SK-N-SH treated with all-trans-retinoic acid at 6 μM for 48 hours (cell line): ENCODE results near the gene PRKD3.

Source experiments
- BACH2 ChIP-seq: fragments of 250-450 bp; sonication (Bioruptor Pico); IDR thresholded peaks from 2 replicates; pipeline ENCODE4 v1.9.0; 2021; ENCODE audit warnings: mild to moderate bottlenecking, borderline replicate concordance
- CSDC2 ChIP-seq: fragments of 250-450 bp; sonication (Bioruptor Pico); IDR thresholded peaks from 2 replicates; pipeline ENCODE4 v1.5.0; 2020; ENCODE audit warnings: mild to moderate bottlenecking, moderate library complexity
- GLIS3 ChIP-seq: fragments of 250-450 bp; sonication (Bioruptor Pico); IDR thresholded peaks from 2 replicates; pipeline ENCODE4 v1.5.0; 2020; ENCODE audit warnings: mild to moderate bottlenecking, moderate library complexity
- ISL1 ChIP-seq: fragments of 250-450 bp; sonication (Bioruptor Pico); IDR thresholded peaks from 2 replicates; pipeline ENCODE4 v2.1.2; 2022; ENCODE audit warnings: mild to moderate bottlenecking, moderate library complexity
- OSR1 ChIP-seq: fragments of 250-450 bp; sonication (Bioruptor Pico); IDR thresholded peaks from 2 replicates; pipeline ENCODE4 v1.8.0; 2022; ENCODE audit warnings: moderate library complexity, mild to moderate bottlenecking, inconsistent platforms
- PATZ1 ChIP-seq: fragments of 250-450 bp; sonication (Bioruptor Pico); IDR thresholded peaks from 2 replicates; pipeline ENCODE4 v1.8.0; 2020; ENCODE audit warnings: mild to moderate bottlenecking, moderate library complexity, borderline replicate concordance
- POU6F1 ChIP-seq: fragments of 250-450 bp; sonication (Bioruptor Pico); IDR thresholded peaks from 2 replicates; pipeline ENCODE4 v1.8.0; 2021; ENCODE audit warnings: low read depth, mild to moderate bottlenecking, moderate library complexity, borderline replicate concordance
- RARB ChIP-seq: fragments of 250-450 bp; sonication (Bioruptor Pico); IDR thresholded peaks from 2 replicates; pipeline ENCODE4 v1.8.0; 2021; ENCODE audit warnings: mild to moderate bottlenecking, moderate library complexity
- SNAI2 ChIP-seq: fragments of 250-450 bp; sonication (Bioruptor Pico); IDR thresholded peaks from 2 replicates; pipeline ENCODE4 v1.5.0; 2020; ENCODE audit warnings: mild to moderate bottlenecking, moderate library complexity
- TOX ChIP-seq: fragments of 250-450 bp; sonication (Bioruptor Pico); IDR thresholded peaks from 2 replicates; pipeline ENCODE4 v1.8.0; 2021; ENCODE audit warnings: mild to moderate bottlenecking, moderate library complexity, borderline replicate concordance
- TSHZ2 ChIP-seq: fragments of 250-450 bp; sonication (Bioruptor Pico); IDR thresholded peaks from 2 replicates; pipeline ENCODE4 v1.5.0; 2020; ENCODE audit warnings: mild to moderate bottlenecking, moderate library complexity
- ZFP3 ChIP-seq: fragments of 250-450 bp; sonication (Bioruptor Pico); IDR thresholded peaks from 2 replicates; pipeline ENCODE4 v1.5.0; 2020; ENCODE audit warnings: mild to moderate bottlenecking, moderate library complexity

GRCh38 chr2:37326285-37326684 is 1.7 kb upstream of the PRKD3 start:
- TF ChIP-seq OSR1 (CRISPR knock-in tag): no peak
- TF ChIP-seq TSHZ2 (CRISPR knock-in tag): no peak
- TF ChIP-seq ISL1 (CRISPR knock-in tag): no peak
- no peak for TF ChIP-seq TOX (CRISPR knock-in tag)
- TF ChIP-seq CSDC2: no peak
- TF ChIP-seq ZFP3 (CRISPR knock-in tag): no peak
- TF ChIP-seq POU6F1 (CRISPR knock-in tag): no peak
- TF ChIP-seq PATZ1 (CRISPR knock-in tag): no peak
- TF ChIP-seq BACH2 (CRISPR knock-in tag): no peak
- no peak for TF ChIP-seq SNAI2 (CRISPR knock-in tag)
- no peak for TF ChIP-seq RARB (CRISPR knock-in tag)
- TF ChIP-seq GLIS3 (CRISPR knock-in tag): no peak
